K562 (cell line): ENCODE results near the gene KRTAP9-2. TPM values are rescaled to one million over a fixed set of nuclear protein-coding genes. Genes with fewer than 3 reads are reported as not detected.
"Not testable (repeated sequence)": the region's sequence is repeated elsewhere in the genome, so short reads cannot be mapped to it uniquely, and the experiment has no call there.

Experiments
- ATAC-seq: fragments of 200-7000 bp; cut with Tn5 transposase; 3 replicates; pipeline ENCODE4 v1.9.1; 2020; ENCODE audit warnings: moderate library complexity
- BruUV-seq: library from RNA; stranded (reverse); fragments of 400-500 nt; replicated peaks from 2 replicates; lab custom pipeline; 2021; lab: Mats Ljungman, UMichigan
- CTCF ChIA-PET: fragments of 300-600 bp; formaldehyde crosslinking; extraction: SDS; loops from one replicate; lab custom pipeline; 2021; ENCODE audit warnings: low intra/inter-chr PET ratio; lab: Yijun Ruan, JAX
- POLR2A ChIA-PET: fragments of 300-600, 350-650 bp; sonication (Branson Sonifier 250); formaldehyde crosslinking; extraction: SDS; loops from one replicate; lab custom pipeline; 2021; ENCODE audit warnings: antibody characterized with exemption, inconsistent platforms; lab: Yijun Ruan, JAX
- DNase-seq, 4 experiments: peaks; one replicate each; pipeline versions ENCODE4 v3.0.0 to v3.0.0-alpha.2; 2011 to 2018; ENCODE audit warnings: low spot score in 3 of 4, mixed read lengths in 3 of 4; ENCODE audit errors: extremely low read depth in 1 of 4
- FAIRE-seq: peaks from 2 replicates; lab custom pipeline; 2011; peaks lifted over from hg19 to GRCh38; lab: Jason Lieb, UNC
- H2AFZ ChIP-seq: 2 replicates; pipeline ENCODE4 v1.6.0; 2011; ENCODE audit warnings: low read depth, low read length, control low read depth, inconsistent platforms
- H3K27ac ChIP-seq: fragments of 200-600 bp; 3 replicates; pipeline ENCODE4 v1.8.0; 2011; ENCODE audit warnings: low read depth, mild to moderate bottlenecking, control low read depth, inconsistent platforms, low read length, moderate library complexity, mixed read lengths; ENCODE audit errors: extremely low read depth
- H3K27me3 ChIP-seq, 2 experiments: fragments of 300-600 bp in 1 of 2; 2 replicates in 1 of 2; 3 replicates in 1 of 2; pipeline versions ENCODE4 v1.6.0 to v1.8.0; 2011; ENCODE audit warnings: inconsistent platforms in 2 of 2, low read length in 2 of 2, mild to moderate bottlenecking in 1 of 2, mixed read lengths in 1 of 2, moderate library complexity in 1 of 2; ENCODE audit not compliant: control insufficient read depth in 2 of 2, insufficient read depth in 2 of 2
- H3K36me3 ChIP-seq: fragments of 300-600 bp; 3 replicates; pipeline ENCODE4 v1.8.0; 2011; ENCODE audit warnings: mild to moderate bottlenecking, low read length, inconsistent platforms; ENCODE audit not compliant: control insufficient read depth, insufficient read depth
- H3K4me1 ChIP-seq, 2 experiments: fragments of 200-600 bp in 1 of 2; replicated peaks in 1 of 2; 2 replicates in 1 of 2; 3 replicates in 1 of 2; pipeline versions ENCODE4 v1.5.1 to v1.8.0; 2011; ENCODE audit warnings: inconsistent platforms in 2 of 2, low read length in 2 of 2, mild to moderate bottlenecking in 1 of 2, mixed read lengths in 1 of 2, moderate library complexity in 1 of 2; ENCODE audit not compliant: control insufficient read depth in 2 of 2, insufficient read depth in 2 of 2
- H3K4me2 ChIP-seq: 2 replicates; pipeline ENCODE4 v1.6.1; 2011; ENCODE audit warnings: low read length, control low read depth, inconsistent platforms, mixed read lengths; ENCODE audit not compliant: insufficient read depth
- H3K4me3 ChIP-seq: fragments of 200-600 bp; sonication (generic), shearing (Covaris generic); 2 replicates; pipeline ENCODE4 v1.5.1; 2016; ENCODE audit warnings: control low read depth, inconsistent platforms
- H3K79me2 ChIP-seq: fragments of 200-600 bp; 3 replicates; pipeline ENCODE4 v1.8.0; 2011; ENCODE audit warnings: low read length, inconsistent platforms; ENCODE audit not compliant: control insufficient read depth, insufficient read depth
- H3K9ac ChIP-seq, 2 experiments: 2 replicates each; pipeline versions ENCODE4 v1.6.0 to v1.6.1; 2011; ENCODE audit warnings: low read depth in 2 of 2, low read length in 2 of 2, control low read depth in 1 of 2, inconsistent platforms in 1 of 2, mild to moderate bottlenecking in 1 of 2, mixed read lengths in 1 of 2; ENCODE audit not compliant: insufficient read depth in 1 of 2
- H3K9me1 ChIP-seq: one replicate; pipeline ENCODE4 v1.6.0; 2011; ENCODE audit warnings: inconsistent platforms, mild to moderate bottlenecking, low read length, moderate library complexity; ENCODE audit not compliant: control insufficient read depth, insufficient read depth
- H3K9me3 ChIP-seq: replicated peaks from 2 replicates; pipeline ENCODE4 v1.5.1; 2011; ENCODE audit warnings: low read depth, low read length, inconsistent platforms; ENCODE audit not compliant: control insufficient read depth, insufficient read depth
- H4K20me1 ChIP-seq: replicated peaks from 2 replicates; pipeline ENCODE4 v1.6.1; 2011; ENCODE audit warnings: low read length, inconsistent platforms, mixed read lengths; ENCODE audit not compliant: control insufficient read depth, insufficient read depth
- ETV5 ChIP-seq: sonication (generic); formaldehyde crosslinking; IDR thresholded peaks from 2 replicates; pipeline ENCODE4 v1.4.0; 2020; ENCODE audit warnings: low read depth, mild to moderate bottlenecking, missing genetic modification reagents
- FOSL1 ChIP-seq: fragments of 200-800 bp; sonication (Bioruptor generic); conservative IDR thresholded peaks from 2 replicates; pipeline ENCODE4 v1.6.1; 2016; ENCODE audit warnings: missing genetic modification characterization, missing compliant biosample characterization
- FOXM1 ChIP-seq, 2 experiments: fragments of 450-650 bp in 1 of 2; sonication (generic) in 1 of 2; formaldehyde crosslinking in 1 of 2; IDR thresholded peaks; 2 replicates each; pipeline versions ENCODE4 v1.6.1 to v1.9.0; 2017 to 2022; ENCODE audit warnings: low read depth in 2 of 2, mild to moderate bottlenecking in 2 of 2, missing genetic modification reagents in 1 of 2, moderate library complexity in 1 of 2
- GTF2A2 ChIP-seq: IDR thresholded peaks from 2 replicates; pipeline ENCODE4 v1.6.1; 2016; ENCODE audit warnings: mild to moderate bottlenecking, missing genetic modification characterization, missing compliant biosample characterization
- GTF3C2 ChIP-seq: IDR thresholded peaks from 3 replicates; pipeline ENCODE4 v1.6.1; 2011; ENCODE audit warnings: borderline replicate concordance, mild to moderate bottlenecking, moderate library complexity; ENCODE audit not compliant: insufficient read length; ENCODE audit errors: extremely low read depth
- HNRNPL ChIP-seq: fragments of 200-400 bp; formaldehyde crosslinking; IDR thresholded peaks from 2 replicates; pipeline ENCODE4 v1.6.1; 2017; ENCODE audit warnings: low read depth, mild to moderate bottlenecking, low read length
- MTA1 ChIP-seq: fragments of 450-650 bp; IDR thresholded peaks from 2 replicates; pipeline ENCODE4 v1.6.1; 2017; ENCODE audit warnings: borderline replicate concordance
- SETDB1 ChIP-seq: IDR thresholded peaks from one replicate; pipeline ENCODE4 v1.6.1; 2012; ENCODE audit warnings: low read length, control low read depth, inconsistent platforms
- ZNF511 ChIP-seq: sonication (generic); formaldehyde crosslinking; IDR thresholded peaks from 2 replicates; pipeline ENCODE4 v1.8.0; 2022; ENCODE audit warnings: mild to moderate bottlenecking, missing genetic modification reagents
- WGBS: fragments of 100-300 bp; shearing (Covaris generic); methylation state at CpG from one replicate; pipeline ENCODE4 v1.1.6; 2016; ENCODE audit warnings: low coverage, mixed read lengths; ENCODE audit not compliant: insufficient coverage; ENCODE audit errors: missing lambda C conversion rate; 5-methylcytosine and 5-hydroxymethylcytosine counted together
- in situ Hi-C: fragments of 300-500 bp; cut with MboI; formaldehyde crosslinking; loops from 4 replicates; pipeline ENCODE4 v1.15.0; 2018; ENCODE audit warnings: inconsistent platforms, mixed read lengths
- intact Hi-C: fragments of 100-400 bp; cut with micrococcal nuclease; formaldehyde crosslinking; loops from 2 replicates; pipeline ENCODE4 v1.14.2; 2022
- polyA plus RNA-seq, 8 experiments: library from polyadenylated mRNA; depleted of rRNA in 4 of 8; stranded (reverse) in 5 of 8; unstranded in 3 of 8; fragments of >200 nt; fragmentation: Nextera tagmentation in 2 of 8; fragmentation: Illumina TruSeq in 1 of 8; extraction: Ambion mirVana in 2 of 8; extraction: Trizol in 1 of 8; gene quantifications; 2 replicates each; pipeline versions ENCODE4 v1.2.1 to v1.2.3, GENCODE V29; 2011 to 2014; ENCODE audit warnings: inconsistent platforms in 1 of 8, missing spikeins in 1 of 8
- total RNA-seq, 7 experiments: library from RNA; depleted of rRNA in 6 of 7; stranded (reverse); fragments of >200 nt in 6 of 7; fragmentation: Illumina TruSeq in 2 of 7; extraction: Trizol in 2 of 7; gene quantifications; 2 replicates each; pipeline versions ENCODE4 v1.2.1 to v1.2.3, GENCODE V29; 2011 to 2021; ENCODE audit warnings: low replicate concordance in 1 of 7
- TF ChIP-seq, protein P1 (sequence below): fragments of 450-650 bp; formaldehyde crosslinking; IDR thresholded peaks from 2 replicates; pipeline ENCODE4 v1.4.0; 2022; ENCODE audit warnings: missing genetic modification characterization

KRTAP9-2 gene
- total and polyA plus RNA-seq, 9 of the 15 experiments (the other 6 are each of a cell fraction or from before 2014, with no cell fraction given): not detected

- DNase-seq, CTCF ChIA-PET, in situ Hi-C loops, FAIRE-seq, H3K4me2 ChIP-seq, H3K27me3 ChIP-seq, H3K4me3 ChIP-seq, H3K9me1 ChIP-seq, H3K4me1 ChIP-seq, H2AFZ ChIP-seq, ATAC-seq, H3K79me2 ChIP-seq, H3K27ac ChIP-seq, H3K9ac ChIP-seq, H4K20me1 ChIP-seq, H3K36me3 ChIP-seq, H3K9me3 ChIP-seq, BruUV-seq, intact Hi-C loops: not testable (repeated sequence)
- POLR2A ChIA-PET: interaction anchor here (0.6 kb wide), 1 partner anchor 18 kb away, joined by 4 read pairs; no protein-coding TSS in a partner anchor
- 0% methylated on average over 1 of the region's 1 CpG for WGBS
These were observed 36.6 kb upstream of the KRTAP9-2 start, which contains the start of gene KRTAP9-1 for GRCh38 chr17:41189837-41190318. Gene KRTAP9-1 (plus strand): TSS chr17:41189887. CDS start chr17:41189887, 0 bp downstream.

DNA sequence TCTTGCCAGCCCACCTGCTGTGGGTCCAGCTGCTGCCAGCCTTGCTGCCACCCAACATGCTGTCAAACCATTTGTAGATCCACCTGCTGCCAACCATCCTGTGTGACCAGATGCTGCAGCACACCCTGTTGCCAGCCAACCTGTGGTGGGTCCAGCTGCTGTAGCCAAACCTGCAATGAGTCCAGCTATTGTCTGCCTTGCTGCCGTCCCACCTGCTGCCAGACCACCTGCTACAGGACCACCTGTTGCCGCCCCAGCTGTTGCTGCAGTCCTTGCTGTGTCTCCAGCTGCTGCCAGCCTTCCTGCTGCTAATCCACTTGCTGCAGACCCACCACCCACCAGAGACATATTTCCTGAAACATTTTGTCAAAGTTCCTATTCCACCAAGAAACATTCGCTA lies 36.1 kb upstream of the KRTAP9-2 start:
- H3K4me1 ChIP-seq: no peaks in the 10 kb centered on the region
- ChIA-PET CTCF (no interaction called here), POLR2A (no interaction called here)
- BruUV-seq: no TSS peak
- H4K20me1 ChIP-seq: no peaks in the 10 kb centered on the region
- H3K27me3 ChIP-seq: peaks cover 0 to 5% of the 10 kb centered on the region in 2 experiments; a peak in 3 of 5 replicates
- H2AFZ ChIP-seq: no peak overlapping the region
- intact Hi-C loops: no loop called here
- no peak overlapping the region for H3K27ac ChIP-seq
- 3% methylated on average over 3 of the region's 3 CpGs for WGBS
- H3K9me3 ChIP-seq: no peaks in the 10 kb centered on the region
- H3K36me3 ChIP-seq: no peaks in the 10 kb centered on the region
- no peak overlapping the region for H3K9ac ChIP-seq
- no peaks in the 10 kb centered on the region for H3K79me2 ChIP-seq
- no peak overlapping the region for H3K4me3 ChIP-seq
- H3K4me2 ChIP-seq: no peak overlapping the region
- DNase-seq (no peak), ATAC-seq (no peak), FAIRE-seq (no peak)
- H3K9me1 ChIP-seq: no peaks in the 10 kb centered on the region
- in situ Hi-C loops: no loop called here
- TF ChIP-seq GTF2A2 (tag): no peak
- TF ChIP-seq ZNF511 (CRISPR knock-in tag): no peak
- no peak for TF ChIP-seq MTA1
- no peak for TF ChIP-seq GTF3C2
- TF ChIP-seq SETDB1: no peak
- TF ChIP-seq FOSL1 (tag): no peak
- TF ChIP-seq, protein P1, sequence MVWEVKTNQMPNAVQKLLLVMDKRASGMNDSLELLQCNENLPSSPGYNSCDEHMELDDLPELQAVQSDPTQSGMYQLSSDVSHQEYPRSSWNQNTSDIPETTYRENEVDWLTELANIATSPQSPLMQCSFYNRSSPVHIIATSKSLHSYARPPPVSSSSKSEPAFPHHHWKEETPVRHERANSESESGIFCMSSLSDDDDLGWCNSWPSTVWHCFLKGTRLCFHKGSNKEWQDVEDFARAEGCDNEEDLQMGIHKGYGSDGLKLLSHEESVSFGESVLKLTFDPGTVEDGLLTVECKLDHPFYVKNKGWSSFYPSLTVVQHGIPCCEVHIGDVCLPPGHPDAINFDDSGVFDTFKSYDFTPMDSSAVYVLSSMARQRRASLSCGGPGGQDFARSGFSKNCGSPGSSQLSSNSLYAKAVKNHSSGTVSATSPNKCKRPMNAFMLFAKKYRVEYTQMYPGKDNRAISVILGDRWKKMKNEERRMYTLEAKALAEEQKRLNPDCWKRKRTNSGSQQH: no peak
- TF ChIP-seq ETV5 (CRISPR knock-in tag): no peak
- no peak for TF ChIP-seq FOXM1 (IDR thresholded peaks at IDR 0.05; ENCODE audit: low read depth)
- TF ChIP-seq FOXM1 (CRISPR knock-in tag; IDR thresholded peaks at IDR 0.05; ENCODE audit: low read depth): no peak
- TF ChIP-seq HNRNPL: no peak
